Ishikawa (cell line): ENCODE results near the gene ARHGEF28.

Experiments
- CEBPB ChIP-seq: IDR thresholded peaks from 2 replicates; pipeline ENCODE4 v1.6.1; 2012
- CREB1 ChIP-seq: IDR thresholded peaks from 2 replicates; pipeline ENCODE4 v1.6.1; 2012; ENCODE audit warnings: low read depth
- EGR1 ChIP-seq: IDR thresholded peaks from 2 replicates; pipeline ENCODE4 v1.6.1; 2012
- FOXM1 ChIP-seq: IDR thresholded peaks from 2 replicates; pipeline ENCODE4 v1.6.1; 2012; ENCODE audit warnings: low read depth, borderline replicate concordance
- RAD21 ChIP-seq: IDR thresholded peaks from 2 replicates; pipeline ENCODE4 v1.6.1; 2012; ENCODE audit warnings: low read depth
- USF1 ChIP-seq: IDR thresholded peaks from 2 replicates; pipeline ENCODE4 v1.6.1; 2012
- YY1 ChIP-seq: IDR thresholded peaks from 2 replicates; pipeline ENCODE4 v1.6.1; 2012; ENCODE audit warnings: low read depth

- no peak for TF ChIP-seq FOXM1
- no peak for TF ChIP-seq RAD21
- no peak for TF ChIP-seq CEBPB
- no peak for TF ChIP-seq USF1
- TF ChIP-seq EGR1 = no peak
- TF ChIP-seq CREB1 = no peak
- no peak for TF ChIP-seq YY1
Measured at GRCh38 chr5:73836607-73837006, 210.6 kb downstream of the ARHGEF28 start.
